ENCODE results near the gene UBE2I.

DNA sequence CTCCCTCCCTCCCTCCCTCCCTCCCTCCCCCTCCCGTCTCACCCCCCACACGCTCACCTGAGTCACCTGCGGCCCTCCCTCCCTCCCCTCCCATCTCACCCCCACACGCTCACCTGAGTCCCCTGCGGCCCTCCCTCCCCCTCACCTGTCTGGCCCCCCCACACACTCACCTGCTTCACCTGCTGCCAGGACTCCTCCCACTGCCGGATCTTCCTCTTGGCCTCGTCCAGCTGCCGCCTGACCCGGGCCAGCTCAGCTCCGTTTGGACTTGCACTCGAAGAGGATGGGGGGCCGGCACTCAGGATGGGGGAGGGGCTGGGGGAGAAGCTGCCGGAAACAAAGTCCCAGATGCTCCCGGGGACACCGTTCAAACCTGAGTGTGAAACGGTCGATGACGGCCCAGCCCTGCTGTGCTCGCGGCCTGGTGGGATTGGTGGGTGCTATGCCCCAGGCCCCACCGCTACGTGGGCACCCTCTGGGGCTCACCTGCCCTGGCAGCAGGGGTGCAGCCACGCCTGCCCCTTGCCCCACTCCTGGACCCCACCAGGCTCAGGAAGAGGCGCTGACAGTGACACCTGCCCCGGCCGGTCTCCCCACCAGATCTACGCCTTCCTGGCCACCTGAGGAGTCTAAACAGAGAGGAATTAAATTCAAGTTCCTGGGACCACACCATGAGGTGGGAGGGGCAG, 58.2 kb downstream of the UBE2I start:
- TF ChIP-seq, protein P1, sequence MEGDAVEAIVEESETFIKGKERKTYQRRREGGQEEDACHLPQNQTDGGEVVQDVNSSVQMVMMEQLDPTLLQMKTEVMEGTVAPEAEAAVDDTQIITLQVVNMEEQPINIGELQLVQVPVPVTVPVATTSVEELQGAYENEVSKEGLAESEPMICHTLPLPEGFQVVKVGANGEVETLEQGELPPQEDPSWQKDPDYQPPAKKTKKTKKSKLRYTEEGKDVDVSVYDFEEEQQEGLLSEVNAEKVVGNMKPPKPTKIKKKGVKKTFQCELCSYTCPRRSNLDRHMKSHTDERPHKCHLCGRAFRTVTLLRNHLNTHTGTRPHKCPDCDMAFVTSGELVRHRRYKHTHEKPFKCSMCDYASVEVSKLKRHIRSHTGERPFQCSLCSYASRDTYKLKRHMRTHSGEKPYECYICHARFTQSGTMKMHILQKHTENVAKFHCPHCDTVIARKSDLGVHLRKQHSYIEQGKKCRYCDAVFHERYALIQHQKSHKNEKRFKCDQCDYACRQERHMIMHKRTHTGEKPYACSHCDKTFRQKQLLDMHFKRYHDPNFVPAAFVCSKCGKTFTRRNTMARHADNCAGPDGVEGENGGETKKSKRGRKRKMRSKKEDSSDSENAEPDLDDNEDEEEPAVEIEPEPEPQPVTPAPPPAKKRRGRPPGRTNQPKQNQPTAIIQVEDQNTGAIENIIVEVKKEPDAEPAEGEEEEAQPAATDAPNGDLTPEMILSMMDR (IDR thresholded peaks at IDR 0.05) = no peak
- TF ChIP-seq, protein P2, sequence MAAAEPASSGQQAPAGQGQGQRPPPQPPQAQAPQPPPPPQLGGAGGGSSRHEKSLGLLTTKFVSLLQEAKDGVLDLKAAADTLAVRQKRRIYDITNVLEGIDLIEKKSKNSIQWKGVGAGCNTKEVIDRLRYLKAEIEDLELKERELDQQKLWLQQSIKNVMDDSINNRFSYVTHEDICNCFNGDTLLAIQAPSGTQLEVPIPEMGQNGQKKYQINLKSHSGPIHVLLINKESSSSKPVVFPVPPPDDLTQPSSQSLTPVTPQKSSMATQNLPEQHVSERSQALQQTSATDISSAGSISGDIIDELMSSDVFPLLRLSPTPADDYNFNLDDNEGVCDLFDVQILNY (CRISPR knock-in tag; IDR thresholded peaks at IDR 0.05) = no peak
- no peak for TF ChIP-seq ZNF396 (CRISPR knock-in tag; IDR thresholded peaks at IDR 0.05; ENCODE audit: borderline replicate concordance)
- TF ChIP-seq ZNF121 (CRISPR knock-in tag; IDR thresholded peaks at IDR 0.05) = no peak
- TF ChIP-seq, protein P3, sequence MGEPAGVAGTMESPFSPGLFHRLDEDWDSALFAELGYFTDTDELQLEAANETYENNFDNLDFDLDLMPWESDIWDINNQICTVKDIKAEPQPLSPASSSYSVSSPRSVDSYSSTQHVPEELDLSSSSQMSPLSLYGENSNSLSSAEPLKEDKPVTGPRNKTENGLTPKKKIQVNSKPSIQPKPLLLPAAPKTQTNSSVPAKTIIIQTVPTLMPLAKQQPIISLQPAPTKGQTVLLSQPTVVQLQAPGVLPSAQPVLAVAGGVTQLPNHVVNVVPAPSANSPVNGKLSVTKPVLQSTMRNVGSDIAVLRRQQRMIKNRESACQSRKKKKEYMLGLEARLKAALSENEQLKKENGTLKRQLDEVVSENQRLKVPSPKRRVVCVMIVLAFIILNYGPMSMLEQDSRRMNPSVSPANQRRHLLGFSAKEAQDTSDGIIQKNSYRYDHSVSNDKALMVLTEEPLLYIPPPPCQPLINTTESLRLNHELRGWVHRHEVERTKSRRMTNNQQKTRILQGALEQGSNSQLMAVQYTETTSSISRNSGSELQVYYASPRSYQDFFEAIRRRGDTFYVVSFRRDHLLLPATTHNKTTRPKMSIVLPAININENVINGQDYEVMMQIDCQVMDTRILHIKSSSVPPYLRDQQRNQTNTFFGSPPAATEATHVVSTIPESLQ (CRISPR knock-in tag; IDR thresholded peaks at IDR 0.05) = no peak

Data from WTC11 (cell line).